Brain microvascular endothelial cell (primary cell): Measurements from ENCODE around the gene ALPK3.

Experiments used
- DNase-seq: peaks from one replicate; pipeline ENCODE4 v3.0.0-alpha.2; 2020
- H3K27ac ChIP-seq: fragments of 250-450 bp; sonication (Bioruptor Pico); 2 replicates; pipeline ENCODE4 v1.5.1; 2020; ENCODE audit warnings: mild to moderate bottlenecking, moderate library complexity
- H3K27me3 ChIP-seq: fragments of 250-450 bp; sonication (Bioruptor Pico); replicated peaks from 2 replicates; pipeline ENCODE4 v1.5.1; 2020; ENCODE audit warnings: mild to moderate bottlenecking
- H3K36me3 ChIP-seq: fragments of 250-450 bp; sonication (Bioruptor Pico); replicated peaks from 2 replicates; pipeline ENCODE4 v1.5.1; 2020; ENCODE audit warnings: mild to moderate bottlenecking
- H3K4me3 ChIP-seq: 2 replicates; pipeline ENCODE4 v1.5.1; 2011; ENCODE audit warnings: low read depth, mild to moderate bottlenecking, control low read depth, low read length, moderate library complexity
- in situ Hi-C: cut with HindIII; loops from 2 replicates; pipeline ENCODE4 v1.10.0; 2017; ENCODE audit warnings: low sequenced_read_pairs, low pct_ligation_motif_present
- TF ChIP-seq, protein P1 (sequence below): IDR thresholded peaks from 2 replicates; pipeline ENCODE4 v1.5.1; 2011; ENCODE audit warnings: low read depth, mild to moderate bottlenecking, moderate library complexity, low read length, control low read depth, inconsistent platforms; ENCODE audit errors: missing control alignments

The ALPK3 gene

DNA sequence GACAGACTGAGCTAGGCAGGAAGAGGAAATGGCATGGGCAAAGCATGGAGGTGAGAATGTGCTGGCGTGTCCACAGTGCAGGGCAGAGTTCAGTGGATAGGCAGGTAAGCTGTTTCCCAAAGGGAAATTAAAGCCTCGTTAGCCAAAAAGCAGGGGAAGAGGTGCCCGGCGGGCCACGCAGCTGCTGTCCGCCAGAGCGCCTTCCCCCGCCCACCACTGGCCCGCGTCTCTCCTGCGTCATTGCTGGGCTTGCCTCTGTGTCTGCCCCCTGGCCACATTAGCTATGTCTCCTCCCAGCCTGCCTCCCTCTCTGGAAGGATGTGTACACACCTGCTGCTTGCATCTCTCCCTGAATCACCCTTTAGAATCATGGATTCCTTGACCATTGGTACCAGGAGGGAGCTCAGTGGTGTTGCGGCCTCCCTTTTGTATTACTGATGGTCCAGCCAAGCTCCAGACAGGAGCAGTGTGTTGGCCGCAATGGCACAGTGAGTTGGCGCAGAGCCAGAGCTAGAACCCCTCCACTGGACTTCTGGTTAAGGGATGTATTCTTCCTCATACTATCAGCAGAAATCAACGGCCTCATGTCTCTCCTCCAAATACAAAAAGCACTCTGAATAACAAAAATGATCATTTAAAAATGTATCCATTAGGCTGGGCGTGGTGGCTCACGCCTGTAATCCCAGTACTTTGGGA is 93.9 kb downstream of the ALPK3 start:
- in situ Hi-C loops, result no loop called here
- peak overlapping the region; percentile 89 for H3K27ac ChIP-seq
- TF ChIP-seq, protein P1, sequence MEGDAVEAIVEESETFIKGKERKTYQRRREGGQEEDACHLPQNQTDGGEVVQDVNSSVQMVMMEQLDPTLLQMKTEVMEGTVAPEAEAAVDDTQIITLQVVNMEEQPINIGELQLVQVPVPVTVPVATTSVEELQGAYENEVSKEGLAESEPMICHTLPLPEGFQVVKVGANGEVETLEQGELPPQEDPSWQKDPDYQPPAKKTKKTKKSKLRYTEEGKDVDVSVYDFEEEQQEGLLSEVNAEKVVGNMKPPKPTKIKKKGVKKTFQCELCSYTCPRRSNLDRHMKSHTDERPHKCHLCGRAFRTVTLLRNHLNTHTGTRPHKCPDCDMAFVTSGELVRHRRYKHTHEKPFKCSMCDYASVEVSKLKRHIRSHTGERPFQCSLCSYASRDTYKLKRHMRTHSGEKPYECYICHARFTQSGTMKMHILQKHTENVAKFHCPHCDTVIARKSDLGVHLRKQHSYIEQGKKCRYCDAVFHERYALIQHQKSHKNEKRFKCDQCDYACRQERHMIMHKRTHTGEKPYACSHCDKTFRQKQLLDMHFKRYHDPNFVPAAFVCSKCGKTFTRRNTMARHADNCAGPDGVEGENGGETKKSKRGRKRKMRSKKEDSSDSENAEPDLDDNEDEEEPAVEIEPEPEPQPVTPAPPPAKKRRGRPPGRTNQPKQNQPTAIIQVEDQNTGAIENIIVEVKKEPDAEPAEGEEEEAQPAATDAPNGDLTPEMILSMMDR, result no peak
- H3K27me3 ChIP-seq, result no peaks in the 10 kb centered on the region
- no peaks in the 10 kb centered on the region for H3K36me3 ChIP-seq
- no peak overlapping the region for H3K4me3 ChIP-seq
- DNase-seq, result no peak

GRCh38 chr15:84911879-84912660 is 94.9 kb downstream of the ALPK3 start:
- Histone ChIP-seq H3K4me3 (no peak overlapping the region), H3K36me3 (no peaks in the 10 kb centered on the region), H3K27me3 (no peaks in the 10 kb centered on the region), H3K27ac (peak overlapping the region; percentile 89)
- TF ChIP-seq, protein P1, result no peak
- peak; percentile 98 for DNase-seq
- in situ Hi-C loops, result no loop called here

GRCh38 chr15:84913360-84913723 is 96.2 kb downstream of the ALPK3 start:
- H3K36me3 ChIP-seq, result no peaks in the 10 kb centered on the region
- in situ Hi-C loops, result no loop called here
- no peak overlapping the region for H3K4me3 ChIP-seq
- no peaks in the 10 kb centered on the region for H3K27me3 ChIP-seq
- TF ChIP-seq, protein P1, result no peak
- DNase-seq, result no peak
- peak overlapping the region; percentile 89 for H3K27ac ChIP-seq

- no peak for DNase-seq
- in situ Hi-C loops, result no loop called here
- TF ChIP-seq, protein P1, result no peak
These were observed 97.2 kb downstream of the ALPK3 start for GRCh38 chr15:84914351-84914750.

GRCh38 chr15:84914909-84915605 is 97.9 kb downstream of the ALPK3 start:
- in situ Hi-C loops, result no loop called here
- TF ChIP-seq, protein P1, result no peak
- H3K27me3 ChIP-seq, result no peaks in the 10 kb centered on the region
- peak; percentile 94 for DNase-seq
- H3K36me3 ChIP-seq, result no peaks in the 10 kb centered on the region
- H3K27ac ChIP-seq, result peak overlapping the region; percentile 54
- H3K4me3 ChIP-seq, result no peak overlapping the region

More at GRCh38 chr15:84914351-84914750, 97.2 kb downstream of the ALPK3 start:
- Histone ChIP-seq H3K27ac (peak overlapping the region; percentile 54), H3K27me3 (no peaks in the 10 kb centered on the region), H3K36me3 (no peaks in the 10 kb centered on the region), H3K4me3 (no peak overlapping the region)
